ENCODE results near the gene SLC45A2.
"Not testable (repeated sequence)": the region's sequence is repeated elsewhere in the genome, so short reads cannot be mapped to it uniquely, and the experiment has no call there.

The SLC45A2 gene

GRCh38 chr5:33966805-33967204 lies 17.7 kb downstream of the SLC45A2 start:
- no peaks in the 10 kb centered on the region for H3K36me3 ChIP-seq (ENCODE audit: low read depth)
- no peak for ATAC-seq (ENCODE audit: low read depth)

GRCh38 chr5:33964132-33964700 lies 20.3 kb downstream of the SLC45A2 start:
- no peak for ATAC-seq (ENCODE audit: low read depth)
- H3K27me3 ChIP-seq (ENCODE audit: insufficient read depth, poor library complexity, severe bottlenecking) = no peaks in the 10 kb centered on the region
- no peak for DNase-seq (ENCODE audit: low spot score)

More at GRCh38 chr5:33966805-33967204, 17.7 kb downstream of the SLC45A2 start:
- H3K27ac ChIP-seq (ENCODE audit: poor library complexity, severe bottlenecking) = no peak overlapping the region
- H3K27me3 ChIP-seq (ENCODE audit: insufficient read depth, poor library complexity, severe bottlenecking) = no peaks in the 10 kb centered on the region
- TF ChIP-seq CTCF (IDR thresholded peaks at IDR 0.05; ENCODE audit: poor library complexity, severe bottlenecking) = no peak
- no peak overlapping the region for H3K4me3 ChIP-seq (ENCODE audit: severe bottlenecking)
- H3K9me3 ChIP-seq (ENCODE audit: severe bottlenecking) = no peaks in the 10 kb centered on the region
- no peak for DNase-seq (ENCODE audit: low spot score)
- no peaks in the 10 kb centered on the region for H3K4me1 ChIP-seq (ENCODE audit: insufficient read depth, poor library complexity, severe bottlenecking)

GRCh38 chr5:33958176-33958575 lies 26.3 kb downstream of the SLC45A2 start:
- no peaks in the 10 kb centered on the region for H3K9me3 ChIP-seq (ENCODE audit: severe bottlenecking)
- TF ChIP-seq CTCF (IDR thresholded peaks at IDR 0.05; ENCODE audit: poor library complexity, severe bottlenecking) = no peak
- no peak overlapping the region for H3K4me3 ChIP-seq (ENCODE audit: severe bottlenecking)
- ATAC-seq (ENCODE audit: low read depth) (no peak), DNase-seq (ENCODE audit: low spot score) (no peak)
- no peaks in the 10 kb centered on the region for H3K36me3 ChIP-seq (ENCODE audit: low read depth)
- no peaks in the 10 kb centered on the region for H3K4me1 ChIP-seq (ENCODE audit: insufficient read depth, poor library complexity, severe bottlenecking)
- H3K27me3 ChIP-seq (ENCODE audit: insufficient read depth, poor library complexity, severe bottlenecking) = no peaks in the 10 kb centered on the region
- H3K27ac ChIP-seq (ENCODE audit: poor library complexity, severe bottlenecking) = no peak overlapping the region

More at GRCh38 chr5:33964132-33964700, 20.3 kb downstream of the SLC45A2 start:
- TF ChIP-seq CTCF (IDR thresholded peaks at IDR 0.05; ENCODE audit: poor library complexity, severe bottlenecking) = no peak
- no peak overlapping the region for H3K4me3 ChIP-seq (ENCODE audit: severe bottlenecking)
- H3K36me3 ChIP-seq (ENCODE audit: low read depth) = no peaks in the 10 kb centered on the region
- no peak overlapping the region for H3K27ac ChIP-seq (ENCODE audit: poor library complexity, severe bottlenecking)
- no peaks in the 10 kb centered on the region for H3K9me3 ChIP-seq (ENCODE audit: severe bottlenecking)
- H3K4me1 ChIP-seq (ENCODE audit: insufficient read depth, poor library complexity, severe bottlenecking) = no peaks in the 10 kb centered on the region

- H3K27ac ChIP-seq (ENCODE audit: poor library complexity, severe bottlenecking) = no peak overlapping the region
- no peaks in the 10 kb centered on the region for H3K36me3 ChIP-seq (ENCODE audit: low read depth)
- no peak overlapping the region for H3K4me3 ChIP-seq (ENCODE audit: severe bottlenecking)
- no peaks in the 10 kb centered on the region for H3K27me3 ChIP-seq (ENCODE audit: insufficient read depth, poor library complexity, severe bottlenecking)
- H3K9me3 ChIP-seq (ENCODE audit: severe bottlenecking) = no peaks in the 10 kb centered on the region
- H3K4me1 ChIP-seq (ENCODE audit: insufficient read depth, poor library complexity, severe bottlenecking) = no peaks in the 10 kb centered on the region
- DNase-seq (ENCODE audit: low spot score) (no peak), ATAC-seq (ENCODE audit: low read depth) (no peak)
- no peak for TF ChIP-seq CTCF (IDR thresholded peaks at IDR 0.05; ENCODE audit: poor library complexity, severe bottlenecking)
Measured at GRCh38 chr5:33957577-33958150, 26.8 kb downstream of the SLC45A2 start.

GRCh38 chr5:33952175-33952574 lies 32.3 kb downstream of the SLC45A2 start:
- not testable (repeated sequence) for H3K4me3 ChIP-seq (ENCODE audit: severe bottlenecking); H3K27ac ChIP-seq (ENCODE audit: poor library complexity, severe bottlenecking); H3K9me3 ChIP-seq (ENCODE audit: severe bottlenecking); H3K4me1 ChIP-seq (ENCODE audit: insufficient read depth, poor library complexity, severe bottlenecking); H3K36me3 ChIP-seq (ENCODE audit: low read depth); ATAC-seq (ENCODE audit: low read depth); DNase-seq (ENCODE audit: low spot score)
- peaks cover 12% of the 10 kb centered on the region for H3K27me3 ChIP-seq (ENCODE audit: insufficient read depth, poor library complexity, severe bottlenecking)

Measured in RWPE2 (cell line).